Fibroblast of lung (primary cell): Measurements from ENCODE around the gene TRIL. TPM values are rescaled to one million over a fixed set of nuclear protein-coding genes. Genes with fewer than 3 reads are reported as not detected.

Source experiments
- DNase-seq, 2 donors: peaks; one replicate each; pipeline versions ENCODE4 v3.0.0 to v3.0.0-alpha.2; 2010; ENCODE audit warnings: low read depth in 2 of 2
- H2AFZ ChIP-seq: 2 replicates; pipeline ENCODE4 v1.5.1; 2012; ENCODE audit warnings: low read length, control low read depth, inconsistent platforms
- H3K27ac ChIP-seq: 2 replicates; pipeline ENCODE4 v1.5.1; 2011; ENCODE audit warnings: low read length, control low read depth; ENCODE audit not compliant: insufficient read depth
- H3K27me3 ChIP-seq: 2 replicates; pipeline ENCODE4 v1.5.1; 2011; ENCODE audit warnings: mild to moderate bottlenecking, low read length; ENCODE audit not compliant: control insufficient read depth, insufficient read depth
- H3K36me3 ChIP-seq: 2 replicates; pipeline ENCODE4 v1.5.1; 2011; ENCODE audit warnings: low read length; ENCODE audit not compliant: control insufficient read depth, insufficient read depth
- H3K4me1 ChIP-seq: 2 replicates; pipeline ENCODE4 v1.5.1; 2011; ENCODE audit warnings: low read length; ENCODE audit not compliant: control insufficient read depth, insufficient read depth; ENCODE audit errors: extremely low read depth
- H3K4me2 ChIP-seq: 2 replicates; pipeline ENCODE4 v1.5.1; 2011; ENCODE audit warnings: low read length, control low read depth; ENCODE audit not compliant: insufficient read depth; ENCODE audit errors: extremely low read depth
- H3K4me3 ChIP-seq, 4 experiments: fragments of 200-600 bp in 1 of 4; sonication (generic) in 1 of 4; replicated peaks in 1 of 4; 2 replicates each; pipeline ENCODE4 v1.5.1; 2011 to 2016; ENCODE audit warnings: low read length in 4 of 4, low read depth in 3 of 4, mild to moderate bottlenecking in 3 of 4, control low read depth in 2 of 4, inconsistent platforms in 1 of 4, mixed read lengths in 1 of 4; ENCODE audit not compliant: insufficient read depth in 1 of 4; ENCODE audit errors: control extremely low read depth in 1 of 4
- H3K79me2 ChIP-seq: 2 replicates; pipeline ENCODE4 v1.5.1; 2012; ENCODE audit warnings: mild to moderate bottlenecking, low read length, inconsistent platforms; ENCODE audit not compliant: control insufficient read depth, insufficient read depth
- H3K9ac ChIP-seq: 2 replicates; pipeline ENCODE4 v1.5.1; 2011; ENCODE audit warnings: mild to moderate bottlenecking, low read length, control low read depth; ENCODE audit not compliant: insufficient read depth
- H3K9me3 ChIP-seq: 2 replicates; pipeline ENCODE4 v1.5.1; 2012; ENCODE audit warnings: low read depth, low read length; ENCODE audit not compliant: control insufficient read depth, insufficient read depth
- H4K20me1 ChIP-seq: 2 replicates; pipeline ENCODE4 v1.5.1; 2011; ENCODE audit warnings: low read length; ENCODE audit not compliant: control insufficient read depth, insufficient read depth; ENCODE audit errors: extremely low read depth
- CTCF ChIP-seq, 2 donors: IDR thresholded peaks in 1 of 2; conservative IDR thresholded peaks in 1 of 2; 1 replicate in 1 of 2; 2 replicates in 1 of 2; pipeline ENCODE4 v1.5.1; 2011 to 2012; ENCODE audit warnings: low read length in 2 of 2, control low read depth in 1 of 2, inconsistent platforms in 1 of 2, low read depth in 1 of 2, mild to moderate bottlenecking in 1 of 2
- EZH2 ChIP-seq: IDR thresholded peaks from 2 replicates; pipeline ENCODE4 v1.5.1; 2012; ENCODE audit warnings: low read length, control low read depth, mild to moderate bottlenecking; ENCODE audit errors: missing control alignments
- polyA plus RNA-seq, 2 donors: library from polyadenylated mRNA; depleted of rRNA in 1 of 2; stranded (reverse) in 1 of 2; unstranded in 1 of 2; fragments of >200 nt; gene quantifications; 2 replicates each; pipeline ENCODE4 v1.2.1, GENCODE V29; 2011 to 2012; ENCODE audit warnings: missing spikeins in 1 of 2
- total RNA-seq: library from RNA; depleted of rRNA; stranded (reverse); fragments of >200 nt; gene quantifications from 2 replicates; pipeline ENCODE4 v1.2.1, GENCODE V29; 2014

The TRIL gene
- total and polyA plus RNA-seq, 2 donors (not counting 1 experiment from before 2014, with no cell fraction given) = 0.10 to 0.17 TPM

GRCh38 chr7:28937619-28938018 is 20.5 kb downstream of the TRIL start:
- no peaks in the 10 kb centered on the region for H3K9me3 ChIP-seq
- H3K79me2 ChIP-seq = no peaks in the 10 kb centered on the region
- H3K4me1 ChIP-seq = no peaks in the 10 kb centered on the region
- no peaks in the 10 kb centered on the region for H4K20me1 ChIP-seq
- H3K36me3 ChIP-seq = no peaks in the 10 kb centered on the region
- peaks cover 10% of the 10 kb centered on the region for H3K27me3 ChIP-seq
- H3K27ac ChIP-seq = no peak overlapping the region
- H3K4me2 ChIP-seq = no peak overlapping the region
- H3K9ac ChIP-seq = no peak overlapping the region
- TF ChIP-seq CTCF (conservative IDR thresholded peaks at IDR 0.05 in 1 of 2, IDR thresholded peaks at IDR 0.05 in 1 of 2; ENCODE audit: low read depth in 1 of 2, low read length in 2 of 2) (no peak), EZH2 (no peak)
- no peak for DNase-seq
- H3K4me3 ChIP-seq = no peak overlapping the region
- no peak overlapping the region for H2AFZ ChIP-seq

GRCh38 chr7:28937103-28937502 is 21.0 kb downstream of the TRIL start:
- Histone ChIP-seq H3K4me2 (no peak overlapping the region), H3K27ac (no peak overlapping the region), H3K9me3 (no peaks in the 10 kb centered on the region), H4K20me1 (no peaks in the 10 kb centered on the region), H3K4me1 (no peaks in the 10 kb centered on the region), H3K36me3 (no peaks in the 10 kb centered on the region), H3K27me3 (peaks cover 10% of the 10 kb centered on the region), H3K9ac (no peak overlapping the region), H2AFZ (no peak overlapping the region), H3K4me3 (no peak overlapping the region), H3K79me2 (no peaks in the 10 kb centered on the region)
- TF ChIP-seq EZH2 (no peak), CTCF (conservative IDR thresholded peaks at IDR 0.05 in 1 of 2, IDR thresholded peaks at IDR 0.05 in 1 of 2; ENCODE audit: low read depth in 1 of 2, low read length in 2 of 2) (no peak)
- no peak for DNase-seq

GRCh38 chr7:28933846-28934320 is 24.2 kb downstream of the TRIL start:
- Histone ChIP-seq H3K27ac (no peak overlapping the region), H3K9me3 (no peaks in the 10 kb centered on the region), H3K27me3 (peaks cover 12% of the 10 kb centered on the region), H3K79me2 (no peaks in the 10 kb centered on the region), H4K20me1 (no peaks in the 10 kb centered on the region), H3K9ac (no peak overlapping the region), H3K4me1 (no peaks in the 10 kb centered on the region), H3K4me2 (no peak overlapping the region), H2AFZ (no peak overlapping the region), H3K4me3 (no peak overlapping the region), H3K36me3 (no peaks in the 10 kb centered on the region)
- DNase-seq = no peak
- TF ChIP-seq CTCF (conservative IDR thresholded peaks at IDR 0.05 in 1 of 2, IDR thresholded peaks at IDR 0.05 in 1 of 2; ENCODE audit: low read depth in 1 of 2, low read length in 2 of 2) = no peak
